ENCODE results near the gene GABBR1.

GRCh38 chr6:29678114-29678513 is 45.1 kb upstream of the GABBR1 start:
- no peak for TF ChIP-seq CTCF (IDR thresholded peaks at IDR 0.05)
- TF ChIP-seq POLR2AphosphoS5 (IDR thresholded peaks at IDR 0.05; ENCODE audit: low read depth, low read length), result no peak
- TF ChIP-seq TAF1 (IDR thresholded peaks at IDR 0.05; ENCODE audit: borderline replicate concordance, low read depth, low read length), result no peak
- TF ChIP-seq REST (IDR thresholded peaks at IDR 0.05; ENCODE audit: low read depth, low read length), result no peak
- no peak for TF ChIP-seq USF2 (IDR thresholded peaks at IDR 0.05; ENCODE audit: borderline replicate concordance, low read depth, low read length)
- TF ChIP-seq YY1 (IDR thresholded peaks at IDR 0.05; ENCODE audit: low read depth), result no peak
- no peak for TF ChIP-seq NFIC (IDR thresholded peaks at IDR 0.05; ENCODE audit: borderline replicate concordance)
- TF ChIP-seq RXRA (IDR thresholded peaks at IDR 0.05; ENCODE audit: borderline replicate concordance, low read depth), result no peak
- TF ChIP-seq RAD21 (IDR thresholded peaks at IDR 0.05; ENCODE audit: low read length), result no peak
